CD4-positive, alpha-beta T cell treated with Interleukin-17A for 1 hour (primary cell): Measurements from ENCODE around the gene CDKN1B.
"Not testable (repeated sequence)": the region's sequence is repeated elsewhere in the genome, so short reads cannot be mapped to it uniquely, and the experiment has no call there.

Source experiments
- DNase-seq: peaks from one replicate; pipeline ENCODE4 v3.0.0-alpha.2; 2020

Gene CDKN1B

DNA sequence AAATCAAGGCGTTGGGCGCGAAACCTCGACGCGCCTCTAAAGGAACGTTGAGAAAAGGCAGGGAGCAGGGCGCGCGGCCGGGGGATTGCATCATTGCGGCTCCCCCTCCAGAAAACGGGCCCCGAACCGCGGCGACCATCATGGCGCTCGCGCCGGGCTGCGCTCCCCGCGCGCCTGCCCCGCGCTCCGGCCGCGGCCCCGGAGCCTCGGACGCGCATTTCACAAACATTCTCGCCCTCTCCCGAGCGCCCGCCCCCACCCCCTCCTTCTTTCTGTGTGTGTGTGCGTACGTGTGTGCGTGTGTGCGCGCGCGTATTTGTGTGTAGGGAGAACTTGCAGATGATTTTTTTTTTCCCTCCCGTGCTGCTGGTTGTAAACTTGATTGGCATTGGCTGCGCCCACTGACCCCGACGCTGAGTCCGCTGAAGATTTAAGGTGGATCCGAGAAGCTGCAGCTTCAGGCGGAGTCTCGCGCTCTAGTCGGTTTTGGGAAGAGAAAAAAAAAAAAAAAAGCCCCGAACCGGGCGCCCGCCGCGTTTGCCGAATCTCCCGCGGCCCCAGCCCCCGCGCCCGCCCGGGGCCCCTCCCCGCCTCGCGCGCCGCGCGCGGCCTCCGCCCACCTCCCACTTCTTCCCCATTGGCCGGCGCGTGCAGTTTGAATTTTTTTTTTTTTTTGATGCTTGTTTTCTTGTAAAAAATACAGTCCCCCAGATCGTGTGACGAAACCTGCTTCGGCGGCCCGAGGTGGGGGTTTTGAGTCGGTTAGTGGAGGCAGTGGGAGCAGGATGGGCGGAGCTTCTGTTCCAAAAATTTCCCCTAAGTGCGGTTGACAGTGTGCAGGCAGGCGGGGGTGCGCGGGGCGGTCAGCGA lies 8.2 kb downstream of the CDKN1B start:
- DNase-seq: peak; percentile 98

DNA sequence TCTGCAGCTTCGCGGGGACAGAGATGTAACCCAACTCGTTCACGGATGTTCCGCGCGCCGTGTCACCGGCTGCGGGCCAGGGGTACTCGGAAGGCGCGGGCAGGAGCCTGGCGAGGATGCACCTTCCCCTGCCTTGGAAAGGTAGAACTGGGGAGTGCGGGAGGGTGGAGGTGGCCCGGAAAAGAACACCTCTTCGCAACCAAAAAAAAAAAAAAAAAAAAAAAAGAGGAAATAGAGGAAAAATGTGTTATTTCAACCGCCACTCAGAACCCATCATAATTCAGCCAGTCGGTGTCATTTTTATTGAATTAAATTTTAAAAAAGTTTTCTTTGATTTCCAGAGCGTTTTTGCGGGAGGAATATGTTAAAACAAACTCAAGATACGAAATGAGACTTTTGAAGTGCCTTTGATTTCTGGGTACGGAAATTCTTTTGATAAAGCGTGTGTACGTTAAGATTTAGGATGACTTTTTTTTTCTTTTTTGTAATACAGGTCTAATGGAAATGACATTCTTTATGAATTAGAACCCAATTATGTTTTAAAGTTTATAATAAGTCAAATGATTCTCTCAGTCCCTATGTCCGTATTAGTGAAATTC lies 8.9 kb downstream of the CDKN1B start:
- DNase-seq: no peak

DNA sequence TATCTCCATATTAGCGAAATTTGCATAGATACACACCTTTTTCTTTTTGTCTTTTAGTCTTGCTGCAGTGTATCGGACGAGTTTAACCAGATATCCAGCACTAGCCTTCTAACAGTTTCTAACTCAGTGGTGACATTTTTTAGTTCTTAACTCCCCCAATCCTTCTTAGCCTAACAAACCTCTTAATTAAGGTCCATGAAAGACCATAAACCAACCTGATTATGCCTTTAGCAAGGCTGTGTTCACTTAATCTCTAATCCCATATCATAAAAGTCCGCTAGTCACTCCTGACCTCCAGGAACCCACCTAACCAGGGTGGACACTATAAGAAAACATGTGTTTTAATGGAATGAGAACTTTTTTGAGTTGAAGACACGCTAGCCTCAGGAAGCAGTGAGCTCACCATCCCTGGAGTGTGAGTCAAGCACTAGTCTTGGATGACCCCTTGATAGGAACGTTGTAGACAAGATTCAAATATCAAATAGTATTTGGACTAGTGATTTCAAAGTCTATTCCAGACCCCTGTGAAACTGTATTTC lies 9.5 kb downstream of the CDKN1B start:
- peak; percentile 35 for DNase-seq

DNA sequence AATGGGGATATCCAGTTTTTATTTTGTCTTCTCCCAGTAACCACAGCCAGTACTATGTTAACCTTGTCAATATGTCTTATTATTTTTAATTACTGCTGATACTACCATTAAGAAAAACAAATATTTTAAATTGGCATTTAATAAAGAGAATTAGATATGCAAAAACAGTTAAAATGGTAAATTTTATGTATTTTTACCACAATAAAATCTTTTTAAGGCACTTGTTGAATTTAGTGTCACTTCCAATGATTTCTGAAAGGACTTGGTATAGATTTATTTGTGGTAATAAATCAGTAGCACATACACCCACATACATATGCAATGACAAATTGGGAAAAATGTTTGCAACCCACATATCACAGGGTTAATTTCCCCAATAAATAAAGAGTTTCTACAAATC lies 14.0 kb downstream of the CDKN1B start:
- no peak for DNase-seq

DNA sequence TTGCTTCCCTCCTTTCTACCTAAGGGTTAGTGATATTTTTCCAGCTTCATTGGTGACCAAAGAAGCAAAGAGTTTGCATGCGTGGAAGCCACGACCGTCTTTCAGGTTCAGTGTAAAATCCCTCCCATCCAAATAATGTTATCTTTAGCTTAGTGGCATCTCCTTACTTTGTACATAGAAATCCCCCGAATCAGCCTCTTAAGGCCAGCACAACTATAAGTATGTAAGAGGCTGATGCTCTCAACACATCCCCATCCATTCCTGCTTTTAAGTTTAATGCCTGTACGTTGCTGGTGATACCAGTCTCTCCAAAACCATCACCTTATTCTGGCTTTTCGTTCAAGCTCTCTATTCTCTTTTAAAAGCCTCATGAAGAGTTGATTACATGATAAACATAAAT lies 14.6 kb downstream of the CDKN1B start:
- no peak for DNase-seq

DNA sequence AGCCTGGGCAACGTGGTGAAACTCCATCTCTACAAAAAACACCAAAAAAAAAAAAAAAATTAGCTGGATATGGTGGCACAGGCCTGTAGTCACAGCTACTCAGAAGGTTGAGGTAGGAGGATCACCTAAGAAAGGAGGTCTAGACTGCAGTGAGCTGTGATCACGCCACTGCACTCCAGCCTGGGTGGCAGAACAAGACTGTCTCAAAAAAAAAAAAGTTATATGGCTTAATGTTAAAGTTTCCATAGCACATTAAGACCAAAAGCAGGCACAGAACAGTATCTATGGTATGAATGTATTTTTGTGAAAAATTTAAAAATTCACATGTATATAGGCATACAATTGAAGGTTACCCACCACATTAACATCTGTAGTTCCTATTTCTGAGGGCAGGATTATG lies 15.9 kb downstream of the CDKN1B start:
- DNase-seq: no peak

DNA sequence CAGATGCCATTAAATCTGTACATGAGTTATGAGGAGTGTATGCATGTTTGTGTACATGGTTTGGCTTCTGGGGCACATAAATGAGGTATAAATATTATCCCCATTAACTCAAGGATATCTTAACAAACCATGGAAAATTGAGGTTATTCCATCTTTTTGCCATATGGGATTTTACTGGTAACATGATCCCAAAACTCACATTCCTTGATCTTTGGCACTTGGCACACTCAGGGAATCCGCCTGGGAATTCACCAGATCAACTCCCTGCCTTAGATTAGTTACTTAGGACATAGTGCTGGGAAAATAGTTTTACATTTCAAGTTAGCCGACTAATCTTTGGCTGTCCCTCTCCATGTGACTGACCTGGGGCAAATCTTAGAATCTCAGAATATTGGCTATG lies 16.9 kb downstream of the CDKN1B start:
- DNase-seq: no peak

DNA sequence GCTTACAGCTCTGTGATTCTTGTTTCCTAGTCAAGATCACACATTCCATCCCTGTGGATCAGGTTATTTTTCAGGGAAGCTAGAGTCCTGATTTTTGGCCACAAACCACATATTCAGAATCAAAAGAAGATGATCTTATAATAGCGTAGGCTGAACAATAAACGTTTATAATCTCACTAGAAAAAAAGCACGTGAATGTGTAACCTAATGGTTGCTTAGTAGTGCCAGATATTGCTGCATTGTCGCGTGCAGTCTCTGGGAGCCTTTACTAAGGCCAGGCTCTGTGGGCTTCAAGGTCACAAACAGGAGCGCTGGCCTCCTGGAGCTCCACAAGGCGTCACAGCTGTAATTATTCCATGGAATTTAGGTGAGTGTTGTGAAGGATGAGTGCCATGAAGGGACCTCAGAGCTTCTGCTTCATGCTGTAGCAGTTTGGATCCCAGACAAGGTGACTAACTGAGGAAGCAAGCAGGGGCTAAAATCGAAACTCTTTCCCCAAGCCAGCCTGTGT lies 17.4 kb downstream of the CDKN1B start:
- DNase-seq: no peak

DNA sequence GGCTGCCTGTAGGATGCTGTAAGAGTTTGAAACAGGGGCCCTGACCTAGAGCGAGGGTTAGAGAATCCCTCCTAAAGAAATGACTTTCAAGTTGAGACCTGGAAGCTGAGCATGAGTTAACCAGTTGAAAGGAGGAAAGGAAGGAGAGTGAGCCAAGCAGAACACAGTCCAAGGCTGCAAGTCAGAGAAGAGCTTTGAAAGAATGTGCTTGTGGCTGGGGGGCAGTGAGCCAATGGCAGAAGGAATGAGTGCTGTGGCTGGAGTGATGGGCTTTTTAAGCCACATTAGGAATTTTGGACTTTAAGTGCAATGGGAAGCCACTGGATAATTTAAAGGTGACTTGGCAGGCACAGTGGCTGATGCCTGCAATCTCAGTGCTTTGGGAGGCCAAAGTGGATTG lies 18.1 kb downstream of the CDKN1B start:
- DNase-seq: no peak

DNA sequence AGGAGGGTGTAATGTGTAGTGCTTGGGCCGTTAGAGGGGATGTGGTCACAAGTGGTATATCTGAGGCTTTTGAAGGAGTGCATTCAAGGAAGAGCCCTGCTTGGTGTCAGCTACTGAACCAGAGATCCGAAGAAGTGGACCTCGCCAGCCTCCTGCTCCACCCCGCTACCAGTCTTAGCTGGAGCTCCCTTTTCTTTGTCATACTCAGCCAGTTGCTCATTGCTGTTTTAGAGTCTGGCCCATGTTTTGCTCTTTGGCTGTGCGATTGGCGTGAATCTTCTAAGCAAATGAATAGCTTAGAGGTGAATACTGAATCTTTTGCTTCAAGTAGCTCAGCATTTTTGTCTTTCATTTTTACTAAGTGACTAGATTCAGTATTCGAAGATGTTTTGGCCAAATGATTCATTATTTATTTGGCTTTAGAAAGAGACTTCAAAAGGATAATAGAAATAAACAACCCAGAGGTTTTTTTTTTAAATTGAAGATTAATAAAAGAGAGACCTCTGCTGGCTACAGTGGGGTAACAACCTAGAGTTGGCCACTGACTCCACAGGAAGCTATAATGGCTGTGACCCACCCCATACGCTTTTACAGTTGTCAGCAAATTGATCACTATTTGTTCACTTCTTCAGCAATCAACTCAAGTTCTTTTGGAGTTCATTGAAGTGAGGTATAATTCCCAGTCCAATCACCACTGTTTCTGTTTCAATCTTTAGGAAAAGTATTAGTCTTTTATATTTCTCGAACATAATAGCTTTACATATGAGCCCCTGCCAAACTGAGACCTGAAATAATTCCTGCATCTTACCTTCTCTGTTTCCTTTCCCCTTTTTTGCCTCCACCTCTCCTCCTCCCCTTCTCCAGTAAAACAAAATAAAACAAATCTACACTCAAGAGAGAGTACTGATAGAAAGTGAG lies 19.9 kb downstream of the CDKN1B start:
- DNase-seq: peak; percentile 79

DNA sequence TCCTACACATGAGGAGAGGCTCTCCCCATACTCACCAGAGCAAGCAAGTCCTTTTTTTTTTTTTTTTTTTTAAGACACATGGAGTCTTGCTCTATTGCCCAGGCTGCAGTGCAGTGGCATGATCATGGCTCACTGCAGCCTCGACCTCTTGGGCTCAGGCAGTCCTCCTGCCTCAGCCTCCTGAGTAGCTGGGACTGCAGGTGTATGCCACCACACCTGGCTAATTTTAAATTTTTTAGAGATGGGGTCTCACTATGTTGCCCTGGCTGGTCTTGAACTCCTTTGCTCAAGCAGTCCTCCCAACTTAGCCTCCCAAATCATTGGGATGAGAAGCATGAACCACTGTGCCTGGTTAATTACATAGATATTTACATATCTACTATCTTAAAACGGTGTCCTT lies 21.0 kb downstream of the CDKN1B start:
- DNase-seq: not testable (repeated sequence)

DNA sequence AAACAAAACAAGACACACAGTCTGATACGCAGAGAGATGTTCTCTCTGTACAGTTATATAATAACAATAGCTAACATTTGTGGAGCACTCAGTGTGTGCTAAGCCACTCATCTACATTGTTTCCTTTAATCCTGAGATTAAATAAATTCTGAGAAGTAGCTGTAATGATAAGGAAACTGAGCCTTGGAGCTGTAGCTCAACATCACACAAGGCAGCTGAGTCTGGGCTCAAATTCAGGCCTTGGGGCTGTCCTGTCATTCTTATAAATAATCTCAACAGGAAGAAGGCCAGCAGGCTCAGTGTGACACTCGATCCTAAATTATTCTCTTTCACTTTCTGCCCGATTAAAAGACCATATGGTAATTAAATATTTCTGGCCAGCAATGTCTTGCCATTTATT lies 24.5 kb downstream of the CDKN1B start:
- DNase-seq: no peak

DNA sequence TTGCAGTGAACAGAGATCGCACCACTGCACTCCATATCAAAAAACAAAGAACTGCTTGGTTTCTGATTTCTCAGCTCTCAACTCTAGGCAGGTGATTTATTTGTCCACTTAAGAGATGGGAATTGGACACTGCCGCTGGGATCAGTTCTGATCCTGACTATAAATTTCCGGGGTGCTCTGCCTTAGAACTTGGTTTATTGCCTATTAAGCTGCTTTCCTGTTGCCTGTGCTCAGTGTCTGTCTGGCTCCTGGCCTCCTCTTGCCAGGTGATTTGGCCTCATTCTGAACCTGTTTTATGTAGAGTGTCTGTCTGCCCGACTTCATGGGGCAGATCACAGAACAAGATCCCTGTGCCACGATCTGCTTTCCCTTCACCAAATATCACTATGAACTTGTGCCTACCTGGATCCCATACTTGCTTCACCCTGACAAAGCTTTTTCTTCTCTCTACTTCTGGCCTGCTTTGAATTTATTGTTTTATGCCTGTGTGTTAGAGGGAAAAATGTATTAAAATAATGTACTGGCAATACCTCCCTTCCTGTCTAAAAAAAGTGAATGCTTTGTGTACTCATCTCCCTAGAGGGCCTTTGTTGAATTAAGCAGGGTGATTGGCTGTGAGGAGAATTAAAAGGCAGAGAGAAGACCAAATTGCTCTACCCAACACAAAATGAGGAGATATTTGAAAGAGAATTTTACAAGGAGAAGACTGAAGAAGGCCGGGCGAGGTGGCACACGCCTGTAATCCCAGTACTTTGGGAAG lies 27.6 kb downstream of the CDKN1B start:
- DNase-seq: no peak

DNA sequence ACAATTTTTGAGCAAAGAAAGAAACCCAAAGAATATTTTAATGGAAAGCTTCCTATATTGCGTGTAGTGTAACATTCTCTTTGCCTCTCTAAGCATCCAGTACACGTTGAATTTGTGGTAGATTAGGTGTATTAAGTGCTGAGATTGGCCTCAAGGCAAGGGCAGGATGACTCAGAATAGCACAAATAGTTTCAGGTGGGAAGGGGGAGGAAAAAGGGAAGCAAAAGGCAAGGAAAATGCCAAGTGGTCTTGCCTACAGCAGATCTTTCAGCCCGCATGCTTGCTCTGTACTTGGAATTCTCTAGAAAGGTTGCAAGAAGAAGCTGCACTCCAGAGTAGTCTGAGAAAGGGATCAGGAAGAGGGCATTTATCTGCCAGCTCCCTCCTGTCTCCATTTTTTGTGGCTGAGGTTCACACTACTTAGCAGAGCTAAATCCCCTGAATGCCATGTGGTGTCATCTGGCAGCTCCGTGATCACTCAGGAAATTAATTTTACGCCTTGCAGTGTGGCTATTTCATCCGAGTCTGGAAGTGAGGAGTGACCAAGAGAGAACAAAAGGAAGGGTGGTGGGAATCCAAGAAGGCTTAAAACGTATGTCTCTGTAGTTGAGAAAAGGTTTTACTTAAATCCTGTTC lies 28.5 kb downstream of the CDKN1B start:
- DNase-seq: no peak

DNA sequence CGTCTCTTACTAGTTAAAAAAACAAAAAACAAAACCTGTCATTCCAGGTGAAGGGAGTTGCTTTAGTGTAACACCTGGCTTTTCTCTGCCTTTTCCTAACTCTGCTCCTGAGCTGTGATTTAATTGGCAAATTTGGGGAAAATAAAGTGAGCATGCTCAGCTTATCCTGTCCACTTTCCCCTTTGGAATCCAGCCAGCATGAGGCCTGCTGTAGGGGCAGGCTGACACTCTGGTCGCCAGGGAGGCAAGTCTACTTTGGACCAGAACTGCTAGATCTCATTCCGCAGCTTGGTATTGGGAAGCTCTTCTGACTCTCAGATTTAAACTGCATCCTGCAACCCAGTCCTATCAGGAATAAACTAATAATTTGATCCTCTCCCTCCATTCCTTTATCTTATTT lies 30.1 kb downstream of the CDKN1B start:
- DNase-seq: no peak

DNA sequence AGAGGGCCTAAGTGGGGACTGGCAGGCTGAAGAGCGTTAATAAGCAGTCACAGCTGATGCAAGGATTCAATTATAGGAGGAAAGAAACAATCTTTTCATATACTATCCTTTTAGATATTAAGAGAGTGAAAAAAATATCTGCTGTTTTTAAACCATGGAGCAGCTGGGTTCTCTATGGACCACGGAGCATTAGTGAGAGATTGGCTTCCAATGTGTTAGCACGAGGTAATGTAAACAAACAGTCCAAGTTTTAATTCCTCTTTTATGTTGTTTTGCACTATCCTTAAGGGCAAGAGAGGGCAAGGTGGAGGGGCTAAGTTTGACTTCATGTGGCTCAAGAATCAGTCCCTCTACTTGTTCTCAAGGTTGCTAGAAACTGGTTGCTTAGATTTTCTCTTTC lies 30.9 kb downstream of the CDKN1B start:
- DNase-seq: no peak

DNA sequence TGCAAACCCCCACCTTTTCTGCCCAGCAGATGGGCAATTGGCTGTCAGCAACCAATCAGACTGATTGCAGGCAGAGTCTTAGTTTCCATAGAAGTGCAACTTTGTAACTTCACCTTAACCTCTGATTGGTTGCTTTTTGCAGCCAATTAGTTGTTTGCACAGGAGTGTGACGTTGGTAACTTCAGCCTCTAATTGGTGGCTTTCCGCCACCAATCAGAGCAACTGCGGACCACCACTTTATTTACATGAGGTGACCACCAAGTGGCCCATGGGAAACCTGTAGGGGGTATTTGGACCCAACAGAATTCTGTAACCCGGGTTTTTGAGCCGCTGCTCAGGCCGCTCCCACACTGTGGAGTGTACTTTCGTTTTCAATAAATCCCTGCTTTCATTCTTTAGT lies 32.3 kb downstream of the CDKN1B start:
- no peak for DNase-seq

DNA sequence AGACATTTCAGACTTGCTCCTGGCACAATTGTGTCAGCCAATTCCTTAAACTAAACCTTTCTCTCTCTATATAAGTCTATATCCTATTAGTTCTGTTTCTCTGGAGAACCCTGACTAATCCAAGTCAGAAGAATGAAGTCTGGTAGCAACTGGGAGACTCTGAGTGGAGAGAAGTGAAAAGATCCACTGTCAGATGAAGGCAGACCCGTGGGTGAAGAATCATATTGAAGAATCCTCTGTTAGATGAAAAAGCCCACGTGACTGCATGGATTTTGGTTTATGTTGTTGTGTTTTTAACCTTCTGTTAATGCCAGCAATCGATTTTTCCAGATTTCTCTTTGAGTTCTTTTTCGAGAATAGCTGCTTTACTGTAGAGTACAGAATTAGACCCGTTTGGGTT lies 38.8 kb downstream of the CDKN1B start:
- DNase-seq: no peak

DNA sequence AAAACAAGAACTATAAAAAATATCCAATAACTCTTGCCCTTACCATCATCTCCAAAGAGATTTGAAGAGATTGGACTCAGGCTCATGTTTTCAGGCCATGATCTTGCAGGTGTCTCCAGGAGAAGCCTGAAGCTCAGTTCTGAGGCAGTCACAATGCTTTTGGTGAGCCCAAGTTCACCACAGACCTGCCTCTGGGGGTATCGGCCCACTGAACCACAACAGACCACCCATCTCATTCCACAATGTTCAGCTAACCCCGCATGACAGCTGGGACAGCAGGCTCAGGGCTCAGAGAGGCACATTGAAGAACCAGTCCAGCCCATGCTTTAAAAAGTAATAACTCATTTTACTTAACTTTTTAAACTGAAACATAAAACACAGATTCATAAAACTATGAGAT lies 40.0 kb downstream of the CDKN1B start:
- DNase-seq: no peak

DNA sequence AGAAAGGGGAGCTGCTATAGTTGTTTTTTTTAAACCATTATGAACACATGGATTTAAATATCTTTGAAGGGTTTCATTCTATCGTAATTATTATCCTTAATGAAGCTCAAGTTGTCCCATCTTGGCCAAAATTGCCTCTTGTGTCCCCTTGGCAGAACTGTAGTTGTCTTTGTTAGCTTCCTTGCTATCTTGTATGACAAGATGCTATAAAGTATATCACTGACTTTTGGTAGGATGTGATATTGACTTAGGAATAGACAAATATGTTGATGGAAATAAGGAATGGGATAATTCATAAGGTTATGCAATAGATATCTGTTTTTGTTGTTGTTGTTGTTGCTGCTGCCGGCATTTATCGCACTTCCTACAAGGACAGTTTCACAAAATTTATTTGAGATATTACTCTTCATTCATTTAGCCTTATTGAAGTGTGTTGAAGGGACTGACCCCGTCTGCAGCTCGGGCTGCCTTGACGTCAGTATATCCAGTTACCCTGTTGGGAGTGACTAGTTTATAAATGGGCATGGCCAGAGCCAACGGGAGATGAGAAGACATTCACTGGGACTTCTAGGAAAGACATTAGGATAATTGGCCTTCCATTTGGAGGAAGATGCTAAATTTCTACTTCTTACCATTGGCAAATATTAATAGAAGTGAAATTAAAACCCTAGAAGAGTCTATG lies 42.2 kb downstream of the CDKN1B start:
- no peak for DNase-seq

DNA sequence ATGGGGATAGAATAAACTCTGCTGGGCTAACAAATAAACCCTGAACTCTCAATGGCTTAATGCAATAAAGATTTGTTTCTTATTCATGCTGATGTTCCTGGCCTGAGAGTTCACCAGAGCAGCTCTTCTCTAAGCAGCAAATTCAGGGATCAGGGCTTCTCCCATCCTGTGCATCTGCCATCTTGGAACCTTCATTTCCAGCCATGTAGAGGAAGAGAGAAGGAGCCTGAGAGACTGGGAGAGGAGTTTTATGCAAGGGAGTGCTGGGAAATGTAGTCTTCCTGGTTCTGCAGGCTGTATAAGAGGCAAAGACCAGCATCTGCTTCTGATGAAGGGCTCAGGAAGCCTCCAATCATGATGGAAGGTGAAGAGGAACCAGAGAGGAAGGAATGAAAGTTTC lies 47.7 kb downstream of the CDKN1B start:
- no peak for DNase-seq
